GM21529 (cell line): ENCODE measurements around the gene LRRFIP1.
"Not testable (repeated sequence)": the region's sequence is repeated elsewhere in the genome, so short reads cannot be mapped to it uniquely, and the experiment has no call there.

Experiments used
- ATAC-seq: cut with Tn5 transposase; IDR thresholded peaks from one replicate; pipeline ENCODE4 v1.9.1; 2021; ENCODE audit not compliant: unreplicated experiment

Gene LRRFIP1

GRCh38 chr2:237743024-237743423, 115.6 kb downstream of the LRRFIP1 start:
- no peak for ATAC-seq

GRCh38 chr2:237743561-237744269, 116.3 kb downstream of the LRRFIP1 start:
- no peak for ATAC-seq

- ATAC-seq: no peak
Measured at GRCh38 chr2:237744270-237744612, 116.9 kb downstream of the LRRFIP1 start.

- ATAC-seq: no peak
Measured at GRCh38 chr2:237744613-237745249, 117.3 kb downstream of the LRRFIP1 start.

- ATAC-seq: no peak
Measured at GRCh38 chr2:237745250-237745613, 117.8 kb downstream of the LRRFIP1 start.

- ATAC-seq: no peak
Measured at GRCh38 chr2:237746302-237747080, 119.1 kb downstream of the LRRFIP1 start.

- ATAC-seq: no peak
Measured at GRCh38 chr2:237747189-237747588, 119.8 kb downstream of the LRRFIP1 start.

GRCh38 chr2:237749002-237749401, 121.6 kb downstream of the LRRFIP1 start:
- ATAC-seq: no peak

- no peak for ATAC-seq
Measured at GRCh38 chr2:237749961-237750360, 122.6 kb downstream of the LRRFIP1 start.

GRCh38 chr2:237750441-237750840, 123.1 kb downstream of the LRRFIP1 start:
- ATAC-seq: not testable (repeated sequence)

- peak; percentile 99 for ATAC-seq
Measured at GRCh38 chr2:237752761-237753165, 125.4 kb downstream of the LRRFIP1 start.

- ATAC-seq: no peak
Measured at GRCh38 chr2:237754182-237754581, 126.8 kb downstream of the LRRFIP1 start.

GRCh38 chr2:237754626-237755248, 127.3 kb downstream of the LRRFIP1 start:
- no peak for ATAC-seq

- no peak for ATAC-seq
Measured at GRCh38 chr2:237757616-237758015, 130.2 kb downstream of the LRRFIP1 start.

GRCh38 chr2:237758185-237758584, 130.8 kb downstream of the LRRFIP1 start:
- no peak for ATAC-seq

GRCh38 chr2:237759176-237759575, 131.8 kb downstream of the LRRFIP1 start:
- ATAC-seq: no peak

GRCh38 chr2:237760506-237761502, 133.4 kb downstream of the LRRFIP1 start:
- ATAC-seq: no peak

- ATAC-seq: not testable (repeated sequence)
Measured at GRCh38 chr2:237762291-237763182, 135.2 kb downstream of the LRRFIP1 start.

- no peak for ATAC-seq
Measured at GRCh38 chr2:237763812-237764211, 136.4 kb downstream of the LRRFIP1 start.
